Measurements from ENCODE around the gene LRRTM4.

Gene LRRTM4

GRCh38 chr2:77522888-77523287 is 712 bp upstream of the LRRTM4 start:
- no peak for TF ChIP-seq CTCF (IDR thresholded peaks at IDR 0.05; ENCODE audit: low read length, missing control alignments)
- DNase-seq (ENCODE audit: low read depth), result no peak
- no peak overlapping the region for H3K4me3 ChIP-seq (replicated peaks; ENCODE audit: low read depth, low read length)

DNA sequence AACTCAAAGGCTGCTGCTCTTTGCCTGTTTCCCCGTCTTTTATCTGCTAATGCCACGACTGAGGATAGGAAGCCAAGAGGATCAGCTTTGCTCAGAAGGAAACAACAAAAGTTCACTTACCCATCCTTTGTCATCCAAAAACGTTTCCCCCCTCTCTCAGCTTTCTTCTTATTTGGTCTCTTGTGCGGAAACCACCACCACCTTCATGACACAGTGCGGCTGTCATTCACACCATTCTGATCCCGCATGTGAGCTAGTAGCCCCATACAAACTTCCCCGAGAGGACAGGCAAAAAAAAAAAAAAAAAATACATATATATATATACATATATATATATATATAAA is 656 bp downstream of the LRRTM4 start:
- H3K4me3 ChIP-seq (replicated peaks; ENCODE audit: low read depth, low read length), result no peak overlapping the region
- no peak for DNase-seq (ENCODE audit: low read depth)
- TF ChIP-seq CTCF (IDR thresholded peaks at IDR 0.05; ENCODE audit: low read length, missing control alignments), result no peak

DNA sequence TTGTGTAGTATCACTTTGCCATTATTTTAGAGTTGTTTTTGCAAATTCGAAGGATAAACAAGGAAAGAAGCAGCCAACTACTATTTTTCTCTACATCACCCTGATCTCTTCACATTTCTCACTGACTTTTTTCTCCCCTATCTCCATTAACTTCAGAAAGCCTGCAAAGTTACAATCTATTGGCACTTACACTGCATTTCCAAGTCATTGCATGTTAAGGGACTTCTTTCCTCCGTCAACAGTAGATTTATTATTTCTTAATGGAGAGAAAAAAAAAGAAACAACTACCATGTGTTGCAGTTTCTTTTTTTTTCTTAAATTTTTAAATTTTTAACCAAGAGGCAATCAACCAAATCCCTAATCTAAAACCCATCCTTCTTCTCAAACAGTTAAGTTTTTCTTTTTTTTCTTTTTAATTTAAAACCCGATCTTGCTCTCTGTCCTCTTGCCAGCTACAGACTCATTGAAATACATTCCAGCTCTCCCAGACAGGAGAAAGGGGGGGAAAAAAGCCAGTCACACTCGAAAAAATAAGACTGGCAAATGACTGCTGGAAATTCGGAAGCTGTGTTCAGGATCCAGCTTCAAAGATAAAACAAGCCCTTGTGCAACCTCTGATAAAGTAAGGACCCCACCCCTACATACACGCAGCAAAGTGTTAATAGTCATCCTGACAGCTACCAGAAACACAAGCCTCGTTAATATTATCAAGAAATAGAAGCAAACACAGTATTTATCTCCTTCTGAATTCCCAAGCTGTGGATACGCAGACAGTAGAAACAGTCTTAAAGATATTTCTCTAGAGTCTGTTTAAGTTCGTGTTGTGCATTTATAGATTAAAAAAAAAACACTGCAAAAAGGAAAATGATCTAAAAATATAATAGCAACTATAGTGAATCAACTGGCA is 1.3 kb downstream of the LRRTM4 start:
- DNase-seq (ENCODE audit: low read depth), result no peak
- TF ChIP-seq CTCF (IDR thresholded peaks at IDR 0.05; ENCODE audit: low read length, missing control alignments), result no peak
- no peak overlapping the region for H3K4me3 ChIP-seq (replicated peaks; ENCODE audit: low read depth, low read length)

- TF ChIP-seq CTCF (IDR thresholded peaks at IDR 0.05; ENCODE audit: low read length, missing control alignments), result no peak
- DNase-seq (ENCODE audit: low read depth), result no peak
These were observed 2.2 kb downstream of the LRRTM4 start for GRCh38 chr2:77519888-77520506.

GRCh38 chr2:77519164-77519887 is 2.9 kb downstream of the LRRTM4 start:
- no peak for DNase-seq (ENCODE audit: low read depth)
- no peak for TF ChIP-seq CTCF (IDR thresholded peaks at IDR 0.05; ENCODE audit: low read length, missing control alignments)
- no peak overlapping the region for H3K4me3 ChIP-seq (replicated peaks; ENCODE audit: low read depth, low read length)

More at GRCh38 chr2:77519888-77520506, 2.2 kb downstream of the LRRTM4 start:
- H3K4me3 ChIP-seq (replicated peaks; ENCODE audit: low read depth, low read length), result no peak overlapping the region

GRCh38 chr2:77518311-77518710 is 3.9 kb downstream of the LRRTM4 start:
- no peak for DNase-seq (ENCODE audit: low read depth)

More at GRCh38 chr2:77518311-77518710, 3.9 kb downstream of the LRRTM4 start:
- no peak overlapping the region for H3K4me3 ChIP-seq (replicated peaks; ENCODE audit: low read depth, low read length)
- TF ChIP-seq CTCF (IDR thresholded peaks at IDR 0.05; ENCODE audit: low read length, missing control alignments), result no peak
